GM18870 (cell line): Measurements from ENCODE around the gene RBBP4.
A peak's percentile ranks its signal among the peaks of the same experiment; 100 is the strongest.
"Not testable (repeated sequence)": the region's sequence is repeated elsewhere in the genome, so short reads cannot be mapped to it uniquely, and the experiment has no call there.

Experiments
- ATAC-seq: cut with Tn5 transposase; IDR thresholded peaks from one replicate; pipeline ENCODE4 v1.9.1; 2021; ENCODE audit warnings: moderate library complexity; ENCODE audit not compliant: unreplicated experiment

Gene RBBP4

DNA sequence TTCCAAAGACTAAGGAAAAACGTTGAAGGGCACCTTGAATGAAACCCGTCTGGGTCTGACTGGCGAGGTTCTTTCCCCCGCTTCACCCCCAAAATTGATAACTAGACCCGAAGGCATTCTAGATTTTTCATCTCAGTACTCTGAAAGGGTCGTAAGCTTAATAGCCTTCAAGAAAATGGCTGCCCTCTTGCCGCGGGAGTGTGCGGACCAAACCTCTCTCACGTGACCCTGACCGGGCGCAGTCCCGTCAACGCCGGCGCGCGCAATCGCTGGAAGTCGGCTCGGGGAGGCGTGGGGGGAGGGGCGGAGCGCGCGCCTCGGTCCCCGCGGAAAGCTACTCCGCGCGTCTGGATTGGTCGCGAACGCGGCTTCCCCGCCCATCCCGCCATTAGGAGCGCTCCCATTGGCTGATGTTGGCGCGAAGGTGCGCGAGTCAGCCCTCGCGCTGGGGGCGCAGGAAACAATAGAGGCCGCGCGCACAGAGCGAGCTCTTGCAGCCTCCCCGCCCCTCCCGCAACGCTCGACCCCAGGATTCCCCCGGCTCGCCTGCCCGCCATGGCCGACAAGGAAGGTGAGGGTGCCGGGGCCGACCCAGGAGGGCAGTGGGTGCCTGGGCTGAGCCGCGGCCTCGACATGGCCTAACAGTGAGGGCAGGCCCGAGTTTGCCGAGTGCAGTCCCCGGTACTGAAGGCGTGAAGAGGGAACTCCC, at the start of gene RBBP4:
RBBP4 (plus strand) TSS at position 457 of the 709 bp plus-strand sequence; CDS start at position 556, 99 bp downstream.
- peak; percentile 60 for ATAC-seq

- no peak for ATAC-seq
These were observed 45.1 kb upstream of the RBBP4 start for GRCh38 chr1:32605711-32606424.

DNA sequence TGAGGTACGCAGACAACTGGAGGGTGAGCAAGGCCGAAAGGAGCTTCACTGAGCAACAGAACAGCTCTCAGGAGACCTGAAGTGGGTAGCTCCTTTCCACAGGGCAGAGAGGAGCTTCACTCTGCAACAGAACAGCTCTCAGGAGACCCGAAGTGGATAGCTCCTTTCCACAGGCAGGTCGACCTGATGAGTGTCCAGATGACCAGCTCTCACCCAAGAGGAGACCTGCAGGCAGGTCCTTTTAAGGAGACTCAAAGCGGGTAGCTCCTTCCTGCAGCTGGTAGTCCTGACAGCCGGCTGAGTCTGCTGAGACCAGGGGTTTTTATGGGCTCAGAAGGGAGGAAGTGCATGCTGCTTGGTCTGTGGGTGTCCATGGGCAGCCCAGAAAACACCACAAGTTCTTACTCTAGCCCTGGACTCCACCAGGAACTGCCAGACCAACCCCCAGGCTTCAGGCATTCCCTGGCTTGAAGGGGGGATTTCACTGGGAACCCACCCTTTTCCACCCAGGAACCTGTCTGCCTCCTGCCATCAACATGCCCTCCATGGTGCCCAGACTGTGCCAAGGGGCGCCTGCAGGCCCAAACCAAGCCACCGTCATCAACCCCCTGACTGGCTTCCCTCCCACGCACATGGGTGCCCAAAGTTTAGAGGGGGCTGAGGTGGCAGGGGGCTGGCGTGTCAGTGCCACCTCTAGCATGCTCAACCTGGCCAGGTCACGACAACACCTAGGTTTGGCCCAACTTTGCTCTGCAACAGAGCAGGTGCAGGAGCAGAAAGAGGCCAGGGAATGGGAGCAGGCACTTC, 44.2 kb upstream of the RBBP4 start:
- no peak for ATAC-seq

- no peak for ATAC-seq
These were observed 41.8 kb upstream of the RBBP4 start for GRCh38 chr1:32609180-32609579.

GRCh38 chr1:32611859-32612188, 39.2 kb upstream of the RBBP4 start:
- no peak for ATAC-seq

DNA sequence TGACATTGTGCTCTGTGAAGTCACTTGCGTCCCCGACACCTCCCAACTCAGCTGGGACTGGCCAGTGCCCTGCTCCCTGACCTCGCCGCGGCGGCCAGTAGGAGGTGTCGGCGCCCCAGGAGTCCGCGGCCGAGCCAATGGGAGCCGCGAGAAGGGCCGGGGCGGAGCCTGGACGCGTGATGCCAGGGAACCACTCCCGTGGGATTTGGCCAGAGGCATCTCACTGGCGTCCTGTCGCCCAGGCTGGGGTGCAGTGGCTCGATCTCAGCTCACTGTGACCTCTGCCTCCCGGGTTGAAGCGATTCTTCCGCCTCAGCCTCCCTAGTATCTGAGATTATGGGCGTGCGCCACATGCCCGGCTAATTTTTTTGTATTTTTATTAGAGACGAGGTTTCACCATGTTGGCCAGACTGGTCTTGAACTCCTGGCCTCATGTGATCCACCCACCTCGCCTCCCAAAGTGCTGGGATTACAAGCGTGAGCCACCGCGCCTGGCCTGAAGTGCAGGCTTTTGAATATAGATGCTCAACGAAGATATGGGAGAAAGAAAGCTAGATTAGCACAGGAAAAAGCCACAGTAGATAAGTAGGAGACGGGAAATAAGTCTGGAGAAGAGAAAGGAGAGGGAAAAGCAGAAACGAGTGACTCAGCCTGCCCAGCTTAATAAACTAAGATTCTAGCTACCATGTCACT, 38.7 kb upstream of the RBBP4 start:
- no peak for ATAC-seq

GRCh38 chr1:32613472-32613871, 37.5 kb upstream of the RBBP4 start:
- no peak for ATAC-seq

DNA sequence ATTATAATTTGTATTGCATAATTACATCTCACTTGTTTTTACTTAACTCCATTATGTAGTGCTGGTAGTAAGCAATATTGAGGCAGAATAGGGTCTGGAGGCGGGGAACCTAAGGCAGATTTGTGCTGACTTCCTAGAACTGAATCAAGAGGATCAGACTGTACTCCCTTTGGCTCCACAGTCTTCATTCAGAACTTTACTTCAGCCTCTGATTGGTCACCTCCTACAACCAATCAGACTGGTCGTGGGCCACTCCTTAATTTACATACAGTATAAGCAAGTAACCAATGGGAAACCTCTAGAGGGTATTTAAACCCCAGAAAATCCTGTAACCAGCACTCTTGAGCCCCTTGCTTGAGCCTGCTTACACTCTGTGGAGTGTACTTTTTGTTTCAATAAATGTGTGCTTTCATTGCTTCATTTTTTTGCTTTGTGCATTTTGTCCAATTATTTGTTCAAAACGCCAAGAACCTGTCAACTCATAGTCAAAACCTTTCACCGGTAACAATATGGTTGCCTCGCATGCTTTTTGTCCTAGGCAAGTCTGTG, 32.3 kb upstream of the RBBP4 start:
- no peak for ATAC-seq

- peak; percentile 48 for ATAC-seq
These were observed 31.1 kb upstream of the RBBP4 start for GRCh38 chr1:32619701-32620485.

GRCh38 chr1:32622205-32622604, 28.8 kb upstream of the RBBP4 start:
- ATAC-seq = no peak

DNA sequence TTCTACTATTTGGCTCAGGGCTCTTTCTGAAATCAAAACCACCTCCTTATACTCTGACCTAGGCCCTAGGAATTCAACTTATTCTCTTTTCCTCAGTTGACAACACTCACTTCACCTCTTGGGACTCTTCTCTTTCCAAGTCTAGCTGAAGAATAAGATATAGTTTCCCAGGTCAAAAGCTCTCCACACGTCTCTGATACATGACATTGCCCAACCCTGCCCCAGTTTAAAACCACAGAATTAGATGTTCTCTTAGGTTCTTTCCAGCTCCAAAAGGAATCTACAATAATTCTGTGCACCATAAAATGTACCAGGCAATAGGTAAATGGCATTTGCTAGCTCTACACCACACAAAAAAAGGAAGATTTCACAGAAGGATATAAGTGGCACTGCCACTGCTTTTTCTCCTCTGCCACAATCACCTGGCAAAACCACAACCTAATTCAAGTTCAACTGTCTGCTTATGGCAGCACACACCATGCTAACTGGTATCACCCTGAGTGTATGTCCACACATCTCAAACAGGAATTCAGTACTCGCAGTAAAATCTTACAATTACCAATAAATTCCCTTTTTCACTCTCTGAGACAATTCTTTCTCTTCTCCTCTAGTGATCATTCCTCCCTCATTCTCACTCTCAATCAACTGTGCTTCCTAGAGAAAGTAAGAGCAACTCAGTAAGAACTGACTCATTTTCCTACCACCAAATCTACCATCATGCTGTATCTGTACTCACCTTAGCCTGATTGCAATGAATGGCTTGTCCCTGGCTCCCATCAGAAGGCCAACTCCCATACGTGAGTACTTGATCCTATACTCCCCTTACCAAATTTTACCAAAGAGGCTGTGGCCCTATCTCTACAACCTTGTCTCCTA, 28.0 kb upstream of the RBBP4 start:
- ATAC-seq = no peak

- no peak for ATAC-seq
These were observed 27.2 kb upstream of the RBBP4 start for GRCh38 chr1:32623775-32624174.

DNA sequence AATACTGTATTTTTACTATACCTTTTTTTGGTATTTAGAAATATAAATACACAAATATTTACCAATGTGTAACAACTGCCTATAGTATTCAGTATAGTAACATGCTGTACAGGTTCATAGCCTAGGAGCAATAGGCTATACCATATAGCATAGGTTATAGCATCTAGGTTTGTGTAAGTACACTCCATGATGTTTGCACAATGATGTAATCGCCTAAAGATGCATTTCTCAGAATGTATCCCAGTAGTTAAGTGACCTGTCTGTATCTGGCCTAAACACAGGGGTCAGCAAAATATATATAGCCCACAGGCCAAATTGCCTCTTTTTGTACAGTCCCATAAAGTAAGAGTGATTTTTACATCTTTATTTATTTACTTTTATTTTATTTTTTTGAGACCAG, 24.8 kb upstream of the RBBP4 start:
- ATAC-seq = no peak

DNA sequence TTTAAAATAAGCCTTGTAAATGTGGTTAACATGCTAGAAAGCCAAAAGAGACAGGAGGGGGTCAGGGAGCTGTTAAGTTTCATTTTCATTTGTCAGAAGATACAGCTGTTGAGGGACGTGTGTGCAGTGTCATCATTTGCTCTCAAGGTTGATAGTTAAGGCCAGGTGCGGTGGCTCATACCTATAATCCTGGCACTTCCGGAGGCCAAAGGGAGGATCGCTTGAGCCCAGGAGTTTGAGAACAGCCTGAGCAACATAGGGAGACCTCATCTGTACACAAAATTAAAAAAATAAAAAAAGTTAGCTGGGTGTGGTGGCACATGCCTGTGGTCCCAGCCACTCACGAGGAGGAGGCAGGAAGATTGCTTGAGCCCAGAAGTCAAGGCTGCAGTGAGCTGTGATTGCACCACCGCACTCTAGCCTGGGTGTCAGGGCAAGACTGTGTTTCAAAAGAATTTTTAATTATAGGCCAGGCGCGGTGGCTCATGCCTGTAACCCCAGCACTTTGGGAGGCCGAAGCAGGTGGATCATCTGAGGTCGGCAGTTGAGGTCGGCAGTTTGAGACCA, 23.3 kb upstream of the RBBP4 start:
- no peak for ATAC-seq

DNA sequence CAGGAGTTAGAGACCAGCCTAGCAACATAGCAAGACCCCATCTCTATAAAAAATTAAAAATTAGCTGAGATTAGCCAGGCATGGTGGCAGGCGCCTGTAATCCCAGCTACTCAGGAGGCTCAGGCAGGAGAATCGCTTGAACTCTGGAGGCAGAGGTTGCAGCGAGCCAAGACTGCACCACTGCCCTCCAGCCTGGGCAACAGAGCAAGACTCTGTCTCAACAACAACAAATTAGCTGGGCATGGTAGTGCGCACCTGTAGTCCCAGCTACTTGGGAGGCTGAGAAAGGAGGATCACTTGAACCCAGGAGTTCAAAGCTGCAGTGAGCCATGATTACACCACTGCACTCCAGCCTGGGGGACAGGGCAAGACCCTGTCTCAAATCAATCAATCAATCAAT, 20.8 kb upstream of the RBBP4 start:
- not testable (repeated sequence) for ATAC-seq

DNA sequence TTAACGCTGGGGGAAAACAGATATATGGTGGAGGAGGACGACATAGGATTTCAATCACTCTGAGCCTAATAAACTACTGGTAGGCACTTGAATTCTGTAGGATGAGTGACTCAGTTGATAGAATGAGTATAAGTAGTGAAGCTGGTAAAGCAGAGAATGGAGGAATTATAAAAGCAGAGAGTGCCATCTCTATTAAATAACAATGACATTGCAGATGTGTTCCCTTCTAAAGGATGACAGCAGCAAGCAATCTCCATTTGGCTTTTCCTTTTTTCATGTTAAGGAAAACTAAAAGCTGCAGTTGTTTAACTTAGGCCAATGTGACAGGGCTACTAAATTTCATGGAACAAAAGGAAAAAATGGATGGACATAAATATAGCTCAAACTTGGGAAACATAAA, 18.2 kb upstream of the RBBP4 start:
- no peak for ATAC-seq

DNA sequence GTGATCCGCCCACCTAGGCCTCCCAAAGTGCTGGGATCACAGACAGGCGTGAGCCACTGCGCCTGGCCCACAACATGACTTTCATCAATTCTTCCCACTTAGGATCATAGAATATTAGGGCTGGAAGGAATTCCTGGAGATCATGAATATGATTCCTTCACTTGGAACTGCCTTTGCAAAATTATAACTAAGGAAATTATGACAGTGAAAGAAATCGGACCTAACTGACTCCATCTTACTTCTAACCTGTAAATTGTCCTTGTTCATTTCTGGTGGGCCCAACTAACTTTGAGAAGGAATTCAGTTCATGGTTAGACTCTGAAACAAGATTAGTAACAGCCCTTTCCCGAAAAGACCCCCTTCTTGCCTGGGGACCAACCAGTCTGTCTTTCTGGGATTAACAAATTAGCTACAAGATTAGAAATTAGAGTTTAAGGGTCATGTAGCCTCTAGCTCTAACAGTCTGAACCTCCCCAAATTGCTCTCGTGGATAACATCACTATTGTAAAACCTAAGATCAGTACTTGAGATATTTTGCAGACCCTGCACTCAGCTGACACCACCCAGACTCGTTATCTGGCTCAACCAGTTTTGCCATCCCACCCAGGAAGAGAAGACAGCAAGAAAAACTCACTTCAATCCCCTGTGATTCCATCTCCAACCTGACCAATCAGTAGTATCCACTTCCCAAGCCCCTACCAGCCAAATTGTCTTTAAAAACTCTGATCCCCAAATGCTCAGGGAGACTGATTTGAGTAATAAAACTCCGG, 15.3 kb upstream of the RBBP4 start:
- no peak for ATAC-seq
